NCI-H2196 treated with DMSO at 0.1 percent for 48 hours (cell line): ENCODE results near the gene APEX1.
"Not testable (repeated sequence)": the region's sequence is repeated elsewhere in the genome, so short reads cannot be mapped to it uniquely, and the experiment has no call there.

ENCODE experiments used
- DNase-seq: peaks from one replicate; lab custom pipeline; 2025; ENCODE audit not compliant: unreplicated experiment; lab: John Stamatoyannopoulos, UW

APEX1 gene

GRCh38 chr14:20472536-20473169 lies 17.6 kb downstream of the APEX1 start:
- no peak for DNase-seq

GRCh38 chr14:20476776-20477175 lies 21.8 kb downstream of the APEX1 start:
- no peak for DNase-seq

- peak; percentile 48 for DNase-seq
Observed at GRCh38 chr14:20477211-20477876, 22.3 kb downstream of the APEX1 start.

- DNase-seq, result no peak
Observed at GRCh38 chr14:20478894-20479293, 23.9 kb downstream of the APEX1 start.

- no peak for DNase-seq
Observed at GRCh38 chr14:20482382-20482781, 27.4 kb downstream of the APEX1 start.

GRCh38 chr14:20485900-20486299 lies 30.9 kb downstream of the APEX1 start:
- DNase-seq, result no peak

GRCh38 chr14:20486684-20487395 lies 31.8 kb downstream of the APEX1 start:
- DNase-seq, result no peak

- DNase-seq, result no peak
Observed at GRCh38 chr14:20487396-20487725, 32.3 kb downstream of the APEX1 start.

GRCh38 chr14:20489093-20489994 lies 34.3 kb downstream of the APEX1 start:
- DNase-seq, result no peak

- no peak for DNase-seq
Observed at GRCh38 chr14:20490563-20490962, 35.5 kb downstream of the APEX1 start.

- no peak for DNase-seq
Observed at GRCh38 chr14:20492486-20492885, 37.5 kb downstream of the APEX1 start.

- DNase-seq, result no peak
Observed at GRCh38 chr14:20493634-20494033, 38.6 kb downstream of the APEX1 start.

- DNase-seq, result no peak
Observed at GRCh38 chr14:20494935-20495766, 40.1 kb downstream of the APEX1 start.

- no peak for DNase-seq
Observed at GRCh38 chr14:20498622-20499021, 43.6 kb downstream of the APEX1 start.

- no peak for DNase-seq
Observed at GRCh38 chr14:20499108-20499507, 44.1 kb downstream of the APEX1 start.

GRCh38 chr14:20499881-20500280 lies 44.9 kb downstream of the APEX1 start:
- DNase-seq, result no peak

- DNase-seq, result no peak
Observed at GRCh38 chr14:20501346-20501745, 46.3 kb downstream of the APEX1 start.

GRCh38 chr14:20503898-20504297 lies 48.9 kb downstream of the APEX1 start:
- no peak for DNase-seq

- DNase-seq, result not testable (repeated sequence)
Observed at GRCh38 chr14:20506276-20506675, 51.2 kb downstream of the APEX1 start.

- not testable (repeated sequence) for DNase-seq
Observed at GRCh38 chr14:20506752-20507151, 51.7 kb downstream of the APEX1 start.
